HEK293T (cell line): ENCODE data around the gene ZDHHC8.

Source experiments
- FOXK2 ChIP-seq: fragments of 450-650 bp; IDR thresholded peaks from 2 replicates; pipeline ENCODE4 v1.6.1; 2016; ENCODE audit warnings: mild to moderate bottlenecking
- HDGF ChIP-seq: fragments of 450-650 bp; IDR thresholded peaks from 2 replicates; pipeline ENCODE4 v1.6.1; 2017; ENCODE audit warnings: antibody characterized with exemption, borderline replicate concordance
- LEF1 ChIP-seq: fragments of 450-650 bp; IDR thresholded peaks from 2 replicates; pipeline ENCODE4 v1.6.1; 2017; ENCODE audit warnings: mild to moderate bottlenecking, borderline replicate concordance
- SP1 ChIP-seq: fragments of 450-650 bp; IDR thresholded peaks from 2 replicates; pipeline ENCODE4 v1.6.1; 2017

- TF ChIP-seq FOXK2 (no peak), LEF1 (no peak), SP1 (no peak), HDGF (peak; percentile 11; the same call in 1 of the 2 replicates)
Measured at GRCh38 chr22:20132686-20133246, 1.2 kb downstream of the ZDHHC8 start.
